ENCODE results near the gene TTBK2.

The TTBK2 gene

GRCh38 chr15:42868683-42869082 lies 51.9 kb downstream of the TTBK2 start:
- TF ChIP-seq CTCF (IDR thresholded peaks at IDR 0.05; ENCODE audit: extremely low read depth, missing control alignments): no peak
- no peak for DNase-seq (ENCODE audit: low spot score)

GRCh38 chr15:42863572-42864239 lies 56.9 kb downstream of the TTBK2 start:
- TF ChIP-seq CTCF (IDR thresholded peaks at IDR 0.05; ENCODE audit: extremely low read depth, missing control alignments): no peak
- DNase-seq (ENCODE audit: low spot score): no peak

- no peak for DNase-seq (ENCODE audit: low spot score)
Measured at GRCh38 chr15:42858999-42859789, 61.4 kb downstream of the TTBK2 start.

GRCh38 chr15:42858540-42858939 lies 62.0 kb downstream of the TTBK2 start:
- DNase-seq (ENCODE audit: low spot score): no peak
- no peak for TF ChIP-seq CTCF (IDR thresholded peaks at IDR 0.05; ENCODE audit: extremely low read depth, missing control alignments)

More at GRCh38 chr15:42858999-42859789, 61.4 kb downstream of the TTBK2 start:
- no peak for TF ChIP-seq CTCF (IDR thresholded peaks at IDR 0.05; ENCODE audit: extremely low read depth, missing control alignments)

- DNase-seq (ENCODE audit: low spot score): no peak
- TF ChIP-seq CTCF (IDR thresholded peaks at IDR 0.05; ENCODE audit: extremely low read depth, missing control alignments): no peak
Measured at GRCh38 chr15:42854576-42854975, 66.0 kb downstream of the TTBK2 start.

- DNase-seq (ENCODE audit: low spot score): no peak
- no peak for TF ChIP-seq CTCF (IDR thresholded peaks at IDR 0.05; ENCODE audit: extremely low read depth, missing control alignments)
Measured at GRCh38 chr15:42849836-42850235, 70.7 kb downstream of the TTBK2 start.

- no peak for TF ChIP-seq CTCF (IDR thresholded peaks at IDR 0.05; ENCODE audit: extremely low read depth, missing control alignments)
- no peak for DNase-seq (ENCODE audit: low spot score)
Measured at GRCh38 chr15:42848846-42849245, 71.7 kb downstream of the TTBK2 start.
